Fibroblast of peridontal ligament (primary cell): ENCODE data around the gene FAM228B.
"Not testable (repeated sequence)": the region's sequence is repeated elsewhere in the genome, so short reads cannot be mapped to it uniquely, and the experiment has no call there.

Experiments
- DNase-seq: peaks from one replicate; pipeline ENCODE4 v3.0.0-alpha.2; 2010; ENCODE audit errors: extremely low read depth

Gene FAM228B

DNA sequence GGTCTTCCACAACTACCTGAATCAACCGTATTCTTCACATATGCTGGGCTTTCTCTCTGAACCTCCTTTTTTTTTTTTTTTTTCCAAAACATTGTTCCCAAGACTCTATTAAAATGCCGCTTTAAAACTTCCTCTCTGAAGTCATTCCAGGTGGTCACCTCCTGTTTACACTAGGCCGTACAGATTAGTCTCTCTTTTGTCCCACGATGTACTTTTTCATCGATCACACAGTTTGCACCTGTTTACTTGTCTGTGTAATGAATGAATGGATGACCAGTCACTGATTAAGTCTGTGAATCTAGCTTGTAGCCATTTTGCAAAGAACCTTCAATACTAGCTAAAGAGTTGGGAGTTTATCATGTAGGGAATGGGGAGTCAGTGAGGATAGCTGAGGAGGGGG, 34.9 kb downstream of the FAM228B start:
- no peak for DNase-seq

DNA sequence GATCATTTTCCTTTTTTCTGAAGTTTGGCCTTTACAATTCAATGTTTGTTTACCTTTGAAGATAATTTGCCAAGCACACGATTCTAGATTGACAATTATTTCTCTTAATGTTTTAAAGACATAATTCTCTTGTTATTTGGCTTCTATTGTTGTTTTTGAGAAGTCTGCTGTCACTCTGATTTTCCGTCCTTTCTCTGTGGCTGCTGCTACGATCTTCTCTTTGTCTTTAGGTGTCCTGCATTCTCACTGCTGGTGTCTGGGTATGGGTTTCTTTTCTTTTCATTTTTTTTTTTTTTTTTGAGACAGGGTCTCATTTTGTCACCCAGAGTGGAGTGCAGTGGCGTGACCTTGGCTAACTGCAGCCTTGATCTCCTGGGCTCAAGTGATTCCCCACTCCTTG, 36.4 kb downstream of the FAM228B start:
- no peak for DNase-seq

- DNase-seq = no peak
Observed at GRCh38 chr2:24160761-24161160, 37.5 kb downstream of the FAM228B start.

GRCh38 chr2:24162494-24162893, 39.2 kb downstream of the FAM228B start:
- no peak for DNase-seq

DNA sequence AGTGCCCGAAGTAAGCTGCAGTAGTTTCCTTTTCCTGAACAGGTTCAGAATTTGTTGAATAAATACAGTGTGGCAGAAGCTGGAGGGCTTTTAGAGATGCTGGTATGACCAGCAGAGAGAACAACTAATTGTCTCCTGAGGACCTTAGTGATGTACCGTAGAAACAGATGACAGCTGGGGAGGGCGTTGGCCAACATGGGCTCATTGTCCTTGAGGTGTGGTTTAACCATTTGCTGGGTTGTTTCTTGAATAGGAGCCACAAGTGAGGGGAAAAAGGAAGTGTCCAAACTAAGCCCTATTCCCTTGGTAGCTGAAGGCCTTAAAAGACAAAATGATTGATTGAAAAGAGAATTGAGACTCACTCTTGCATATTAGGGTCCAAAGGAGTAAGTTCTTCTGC, 39.9 kb downstream of the FAM228B start:
- no peak for DNase-seq

DNA sequence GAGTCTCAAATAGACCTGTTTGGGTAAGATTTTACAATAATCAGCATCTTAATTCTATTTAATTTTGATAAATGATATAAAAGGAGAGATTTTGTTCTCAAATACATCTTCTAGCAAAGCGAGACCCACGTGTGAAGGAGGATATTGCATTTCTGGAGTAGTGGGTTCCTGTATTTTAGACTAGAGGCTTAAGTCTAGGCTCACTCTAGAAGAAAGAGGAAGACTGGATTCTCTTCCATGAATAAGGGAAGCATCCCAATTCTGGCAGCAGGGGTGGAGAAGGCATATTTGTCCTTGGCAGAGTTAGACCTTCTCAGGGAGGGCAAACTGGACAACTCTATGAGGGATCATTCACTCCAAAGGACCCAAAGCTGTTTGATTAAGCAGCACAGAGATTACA, 40.3 kb downstream of the FAM228B start:
- DNase-seq = no peak

GRCh38 chr2:24164416-24164973, 41.2 kb downstream of the FAM228B start:
- no peak for DNase-seq

GRCh38 chr2:24169023-24169422, 45.8 kb downstream of the FAM228B start:
- DNase-seq = no peak

- no peak for DNase-seq
Observed at GRCh38 chr2:24174851-24175277, 51.6 kb downstream of the FAM228B start, which contains the start of gene FAM228A. Gene FAM228A (plus strand): TSS chr2:24175053. CDS start chr2:24175481, 428 bp downstream.

DNA sequence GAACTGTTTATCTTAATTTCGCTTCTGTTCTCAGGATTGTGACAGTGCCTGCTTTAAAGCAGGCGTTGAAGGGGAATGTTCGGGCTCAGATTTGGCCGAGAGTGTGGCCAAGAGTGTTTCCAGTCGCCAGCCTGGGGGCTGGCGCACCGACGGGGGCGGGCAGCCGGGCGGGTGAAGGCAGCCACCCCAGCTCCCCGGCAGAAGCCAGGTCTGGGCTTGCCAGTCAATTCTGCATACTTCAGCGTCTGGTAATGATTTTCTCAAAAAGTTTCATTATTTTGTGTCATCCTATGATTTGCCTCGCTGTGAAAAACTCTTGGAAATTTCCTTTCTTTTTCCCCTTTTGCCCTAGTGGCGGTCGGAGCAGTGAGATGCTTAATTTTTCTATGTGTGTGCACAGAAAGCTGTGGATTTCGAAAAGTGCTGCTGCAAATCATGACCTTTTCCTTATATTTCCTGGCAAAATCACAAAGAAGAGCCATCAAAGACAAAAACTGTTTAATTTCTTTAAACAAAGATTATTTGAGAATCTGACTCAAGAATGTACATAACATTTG, 52.4 kb downstream of the FAM228B start:
- DNase-seq = peak; percentile 43

- DNase-seq = no peak
Observed at GRCh38 chr2:24176326-24176725, 53.1 kb downstream of the FAM228B start.

- no peak for DNase-seq
Observed at GRCh38 chr2:24179683-24180082, 56.4 kb downstream of the FAM228B start.

DNA sequence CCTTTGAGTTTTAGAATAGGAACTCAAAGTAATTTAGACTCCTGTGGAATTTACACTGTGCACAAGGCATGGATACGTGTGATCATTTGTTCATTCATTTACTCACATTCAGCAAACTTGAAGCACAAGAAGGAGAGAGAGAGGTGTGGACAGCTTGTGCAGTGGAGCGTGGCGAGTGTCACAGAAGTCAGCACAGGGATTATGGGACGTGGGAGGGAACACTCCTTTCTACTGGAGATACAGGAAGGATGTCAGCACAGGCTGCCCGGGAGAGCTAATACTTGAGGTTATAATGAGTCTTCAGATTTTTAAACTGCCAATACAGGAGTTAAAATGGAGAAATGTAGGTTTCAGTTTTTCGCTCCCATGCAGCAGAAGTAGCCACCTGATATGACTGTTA, 58.6 kb downstream of the FAM228B start:
- no peak for DNase-seq

DNA sequence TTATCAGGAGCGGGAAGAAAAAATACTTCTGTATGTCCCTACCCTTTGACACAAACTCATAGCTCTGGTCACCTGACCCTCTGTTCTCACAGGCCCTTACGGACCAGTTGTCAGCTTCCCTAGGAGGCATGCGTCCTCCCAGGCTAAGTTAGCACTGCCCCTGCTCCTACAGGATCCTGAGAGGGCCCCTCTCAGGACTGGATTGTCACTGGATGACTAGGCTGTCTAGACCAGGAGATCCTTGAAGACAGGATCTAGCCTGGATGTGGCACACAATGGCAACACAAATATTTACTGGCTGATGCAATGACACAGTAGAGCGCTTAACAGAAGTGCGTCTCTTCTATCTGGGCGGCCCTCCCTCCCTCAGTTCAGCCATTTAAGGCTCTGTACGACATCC, 59.2 kb downstream of the FAM228B start:
- DNase-seq = no peak

- peak; percentile 36 for DNase-seq
Observed at GRCh38 chr2:24183366-24184069, 60.2 kb downstream of the FAM228B start.

DNA sequence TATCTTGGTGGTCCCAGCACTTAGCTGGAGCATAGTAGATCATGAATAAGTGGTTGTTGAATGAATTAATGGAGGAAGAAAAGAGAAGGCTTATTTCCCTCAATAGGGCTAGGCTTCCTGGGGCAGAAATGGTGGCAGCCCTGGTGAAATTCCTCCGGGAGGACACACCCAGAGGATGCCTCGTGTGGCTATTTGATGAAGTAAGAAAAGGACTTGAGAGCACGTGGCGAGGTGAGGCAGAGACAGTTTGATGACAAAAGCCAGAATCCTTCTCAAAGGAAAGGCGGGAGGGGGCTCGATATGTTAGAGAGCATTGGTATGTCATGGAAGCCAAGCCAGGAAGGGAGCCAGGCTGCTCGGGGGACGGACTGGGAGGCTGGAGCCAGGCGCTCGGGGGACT, 66.3 kb downstream of the FAM228B start:
- DNase-seq = no peak

- no peak for DNase-seq
Observed at GRCh38 chr2:24190503-24190902, 67.2 kb downstream of the FAM228B start.

DNA sequence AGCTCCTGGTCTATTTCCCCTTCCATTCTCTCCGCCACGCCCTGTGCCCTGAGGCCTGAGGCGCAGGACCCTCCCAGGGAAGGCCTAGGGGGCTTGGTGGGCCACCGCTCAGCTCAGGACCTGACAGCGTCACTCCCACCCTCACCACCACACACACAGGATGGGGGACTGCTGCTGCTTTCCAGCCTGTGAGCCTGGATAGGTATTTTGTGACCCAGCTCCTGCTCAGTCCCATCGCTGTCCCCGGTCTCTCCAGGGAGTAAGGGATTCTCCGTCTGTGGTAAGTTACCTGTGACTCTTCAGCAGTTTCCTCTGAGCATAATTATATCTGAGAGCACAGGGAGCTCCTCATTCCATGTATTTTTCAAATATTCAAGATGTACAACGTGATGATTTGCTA, 67.9 kb downstream of the FAM228B start:
- no peak for DNase-seq

GRCh38 chr2:24191848-24192247, 68.6 kb downstream of the FAM228B start:
- DNase-seq = no peak

GRCh38 chr2:24197213-24197612, 73.9 kb downstream of the FAM228B start:
- not testable (repeated sequence) for DNase-seq

DNA sequence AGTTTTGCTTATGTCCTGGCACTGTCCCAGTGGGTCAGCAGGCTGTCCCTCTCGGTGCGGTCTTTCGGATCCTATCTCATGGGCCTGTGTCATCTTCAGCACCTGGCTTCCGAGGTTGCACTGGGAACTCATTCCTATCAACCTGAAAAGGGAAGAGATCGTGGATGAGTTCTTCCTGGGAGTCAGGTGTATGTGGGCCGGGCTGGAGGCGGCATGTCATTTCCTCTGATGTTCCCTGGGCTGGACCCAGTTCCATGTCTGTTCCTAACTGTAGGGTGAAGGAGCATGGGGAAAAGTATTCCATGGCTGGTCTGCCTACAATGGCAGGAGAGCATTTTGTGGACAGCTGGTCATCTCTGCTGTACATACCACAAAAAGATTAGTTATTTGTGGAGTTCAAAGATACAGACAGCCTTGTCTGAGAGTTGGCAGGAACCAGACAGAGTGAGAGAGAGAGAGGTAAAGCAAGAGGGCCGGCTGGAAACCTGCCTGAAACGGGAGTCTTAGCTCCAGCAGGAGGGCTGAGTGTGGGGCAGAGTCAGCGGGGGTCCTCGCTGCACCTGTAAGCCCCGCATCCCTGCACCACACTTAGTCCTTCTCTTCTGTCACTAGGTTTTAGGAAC, 76.8 kb downstream of the FAM228B start:
- no peak for DNase-seq

- no peak for DNase-seq
Observed at GRCh38 chr2:24200799-24201198, 77.5 kb downstream of the FAM228B start.
